Ammon's horn (tissue), 1 donor: Measurements from ENCODE around the gene DBT.
"Not testable (repeated sequence)": the region's sequence is repeated elsewhere in the genome, so short reads cannot be mapped to it uniquely, and the experiment has no call there.

Experiments used
- DNase-seq: peaks from one replicate; pipeline ENCODE4 v3.0.0-alpha.2; 2016; ENCODE audit warnings: low spot score

The DBT gene

GRCh38 chr1:100250807-100251206 lies 1.2 kb upstream of the DBT start:
- DNase-seq: no peak

DNA sequence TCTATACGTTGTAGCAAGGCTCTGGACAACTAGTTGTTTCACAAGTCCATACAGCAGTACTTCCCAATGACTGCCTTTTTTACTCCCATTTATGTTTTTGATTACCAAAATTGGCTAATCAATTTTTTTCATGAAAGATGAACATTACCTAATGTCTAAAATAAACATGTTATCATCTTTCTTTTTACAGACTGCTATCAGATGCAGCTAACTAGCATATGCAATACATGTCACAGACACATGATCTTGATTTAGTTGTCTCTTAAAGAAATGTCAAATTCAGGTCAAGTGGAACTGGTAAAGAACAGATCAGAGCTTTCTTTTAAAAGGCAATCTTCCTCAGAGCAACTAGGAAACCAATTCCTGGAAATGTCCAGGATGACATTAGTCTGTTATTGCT lies 630 bp upstream of the DBT start:
- peak; percentile 4 for DNase-seq

- no peak for DNase-seq
Observed at GRCh38 chr1:100249155-100249536, 488 bp downstream of the DBT start.

GRCh38 chr1:100246738-100247137 lies 2.9 kb downstream of the DBT start:
- no peak for DNase-seq

DNA sequence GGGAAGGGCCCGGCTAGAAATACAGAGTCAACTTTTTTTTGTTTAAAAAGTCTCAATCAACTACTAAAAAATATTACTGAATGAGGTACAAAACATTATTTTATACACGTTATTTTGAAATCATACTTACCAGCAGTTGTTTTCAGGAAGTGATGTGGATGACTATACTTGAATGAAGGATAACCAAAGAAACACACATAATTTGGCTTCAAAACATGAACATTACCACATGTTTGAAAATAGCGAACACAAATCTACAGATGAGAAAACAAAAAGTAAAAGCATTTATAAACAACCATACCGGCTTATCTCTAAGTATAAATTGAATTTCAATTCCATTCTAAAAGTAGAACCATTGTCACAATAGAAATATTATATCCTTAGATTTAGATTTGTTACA lies 9.0 kb downstream of the DBT start:
- no peak for DNase-seq

- no peak for DNase-seq
Observed at GRCh38 chr1:100239961-100240360, 9.7 kb downstream of the DBT start.

- DNase-seq: no peak
Observed at GRCh38 chr1:100237091-100237490, 12.5 kb downstream of the DBT start.

GRCh38 chr1:100234432-100234831 lies 15.2 kb downstream of the DBT start:
- DNase-seq: no peak

- DNase-seq: not testable (repeated sequence)
Observed at GRCh38 chr1:100233566-100233965, 16.1 kb downstream of the DBT start.

DNA sequence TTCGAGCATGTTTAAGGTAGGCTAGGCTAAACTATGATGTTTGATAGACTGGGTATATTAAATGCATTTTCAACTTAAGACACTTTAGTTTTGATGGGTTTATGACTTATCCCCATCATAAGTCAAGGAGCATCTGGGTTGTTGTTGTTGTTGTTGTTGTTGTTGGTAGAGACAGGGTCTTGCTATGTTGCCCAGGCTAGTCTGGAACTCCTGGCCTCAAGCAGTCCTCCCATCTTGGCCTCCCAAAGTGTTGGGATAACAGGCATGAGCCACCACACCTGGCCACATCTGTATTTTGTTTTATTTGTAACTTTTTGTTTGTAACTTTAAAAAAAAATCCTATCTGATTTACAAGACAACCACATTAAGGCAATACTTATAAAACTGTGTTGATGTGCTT lies 17.5 kb downstream of the DBT start:
- DNase-seq: no peak

GRCh38 chr1:100231721-100232120 lies 17.9 kb downstream of the DBT start:
- no peak for DNase-seq

DNA sequence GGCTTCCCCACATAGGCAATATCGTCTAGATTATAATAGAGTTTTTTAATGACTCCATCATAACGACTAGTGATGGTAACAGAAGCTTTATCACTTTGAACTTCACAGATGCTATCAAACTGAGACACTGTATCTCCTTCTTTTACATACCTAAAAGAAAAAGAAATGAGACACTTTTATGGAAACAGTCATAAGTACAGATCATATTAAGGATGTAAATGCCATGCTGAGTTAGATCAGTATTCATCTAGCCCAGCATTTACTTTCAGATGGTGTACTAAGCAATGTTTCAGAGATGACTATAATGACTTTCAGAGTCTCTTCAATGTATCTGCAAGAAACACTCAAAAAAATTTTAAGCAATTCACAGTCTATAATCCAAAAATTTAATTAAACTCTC lies 18.9 kb downstream of the DBT start:
- no peak for DNase-seq

DNA sequence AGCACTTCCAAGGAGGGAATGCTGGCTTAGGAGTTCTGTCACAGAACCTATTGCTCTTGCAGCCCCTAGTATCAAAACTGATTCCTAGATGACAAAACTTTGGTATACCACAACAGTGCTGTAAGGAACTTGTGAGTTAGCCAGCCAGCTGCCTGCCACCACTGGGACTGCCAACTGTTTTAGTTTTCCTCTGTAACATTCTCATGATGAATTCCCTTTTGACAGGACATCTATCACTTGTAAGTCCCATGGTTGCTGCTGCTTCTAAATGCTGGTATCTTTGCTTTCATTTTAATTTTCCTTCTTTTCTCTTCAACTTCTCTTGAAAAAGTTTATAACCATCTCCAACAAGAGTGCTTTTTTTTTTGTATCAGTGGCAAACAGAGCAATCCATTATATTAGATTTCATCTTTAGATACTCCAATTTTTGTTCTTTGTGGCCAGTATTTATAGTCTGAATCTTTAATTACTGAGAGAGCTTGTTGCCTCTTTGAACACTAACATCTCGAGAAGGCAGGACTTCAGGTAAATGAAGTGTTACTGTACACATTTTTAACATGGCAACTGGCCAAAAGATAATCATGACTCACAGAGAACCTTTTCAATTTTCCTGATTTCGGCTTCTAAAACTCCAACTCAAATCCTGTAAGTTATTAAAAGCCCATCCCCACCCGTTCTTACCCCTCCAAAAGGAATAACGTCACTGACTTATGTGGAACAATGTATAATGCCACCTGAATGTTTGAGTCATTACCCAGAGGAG lies 19.8 kb downstream of the DBT start:
- no peak for DNase-seq

DNA sequence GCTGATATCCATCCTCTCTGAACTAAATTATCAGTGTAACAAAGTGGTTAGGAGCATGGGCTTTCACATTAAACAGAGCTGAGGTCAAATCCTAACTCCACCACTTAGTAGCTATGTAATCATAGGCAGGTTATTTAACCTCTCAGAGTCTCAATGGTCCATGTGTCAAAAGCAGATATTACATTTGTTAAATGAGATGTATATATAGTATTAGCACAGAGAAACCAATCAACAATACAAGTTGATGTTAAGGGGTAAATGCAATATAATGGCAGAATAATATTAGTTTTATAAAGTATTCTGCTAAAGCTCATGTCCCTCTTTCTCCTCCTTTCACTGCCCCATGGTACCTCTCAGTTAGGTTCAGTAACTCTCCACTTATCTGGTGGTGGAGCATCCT lies 27.2 kb downstream of the DBT start:
- no peak for DNase-seq

DNA sequence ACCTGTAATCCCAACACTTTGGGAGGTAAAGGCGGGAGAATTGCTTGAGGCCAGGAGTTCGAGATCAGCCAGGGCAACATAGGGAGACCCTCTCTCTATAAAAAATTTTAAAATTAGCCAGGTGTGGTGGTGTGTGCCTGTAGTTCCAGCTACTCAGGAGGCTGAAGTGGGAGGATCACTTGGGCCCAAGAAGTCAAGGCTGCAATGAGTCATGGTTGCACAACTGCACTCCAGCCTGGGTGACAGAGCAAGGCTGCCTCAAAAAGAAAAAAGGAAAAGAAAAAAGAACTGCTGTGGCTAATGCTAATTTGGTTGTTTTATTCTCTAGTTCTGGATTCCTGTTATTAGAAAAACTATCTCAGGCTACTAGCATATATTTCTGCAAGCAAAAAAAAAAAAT lies 29.8 kb downstream of the DBT start:
- DNase-seq: no peak

DNA sequence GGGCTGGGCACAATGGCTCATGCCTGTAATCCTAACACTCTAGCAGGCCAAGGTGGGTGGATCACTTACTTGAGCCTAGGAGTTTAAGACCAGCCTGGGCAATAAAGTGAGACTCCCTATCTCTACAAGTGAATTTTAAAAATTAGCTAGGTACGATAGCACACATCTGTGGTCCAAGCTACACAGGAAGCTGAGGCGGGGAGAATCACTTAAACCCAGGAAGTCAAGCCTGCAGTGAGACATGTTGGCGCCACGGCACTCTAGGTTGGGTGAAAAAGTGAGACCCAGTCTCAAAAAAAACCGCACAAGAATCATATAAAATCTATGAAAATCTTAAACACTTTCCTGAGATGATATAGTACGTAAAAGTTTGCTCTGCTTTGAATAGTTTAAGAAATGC lies 30.2 kb downstream of the DBT start:
- no peak for DNase-seq

- DNase-seq: no peak
Observed at GRCh38 chr1:100217834-100218233, 31.8 kb downstream of the DBT start.

DNA sequence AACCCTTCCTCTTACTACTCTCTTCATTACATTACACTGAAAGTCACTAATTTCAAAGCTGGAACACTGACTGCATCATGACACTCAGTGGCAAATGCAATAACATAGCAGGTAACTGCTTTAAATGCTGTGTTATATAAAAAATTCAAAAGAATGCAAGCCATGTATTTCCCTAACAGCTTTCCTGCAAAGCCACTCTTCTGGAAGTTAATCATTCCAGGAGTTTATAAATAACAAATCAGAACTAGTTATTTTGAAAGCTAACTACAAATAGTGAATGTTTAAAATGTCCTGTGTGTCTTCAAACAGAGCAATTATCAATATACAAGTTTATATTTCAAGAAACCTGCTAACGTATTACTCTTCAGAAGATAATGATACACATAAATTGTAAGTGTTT lies 34.5 kb downstream of the DBT start:
- DNase-seq: no peak

DNA sequence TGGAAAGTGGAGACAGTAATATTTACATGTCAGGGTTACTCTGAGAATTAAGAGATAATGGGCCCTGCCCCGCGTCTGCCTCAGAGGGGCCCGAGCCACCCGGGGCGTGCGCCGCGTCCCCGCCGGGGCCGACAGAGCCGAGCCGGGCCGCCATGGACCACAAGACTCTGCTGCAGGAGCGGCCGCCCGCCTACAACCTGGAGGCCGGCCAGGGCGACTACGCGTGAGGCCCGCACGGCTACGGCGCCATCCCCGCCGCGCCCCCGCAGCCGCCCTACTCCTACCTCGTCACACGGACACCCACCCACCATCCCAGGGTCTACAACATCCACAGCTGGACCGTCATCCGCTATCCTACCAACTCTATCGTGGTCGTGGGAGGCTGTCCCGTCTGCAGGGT lies 36.5 kb downstream of the DBT start:
- DNase-seq: no peak

GRCh38 chr1:100206301-100206700 lies 43.3 kb downstream of the DBT start:
- no peak for DNase-seq

DNA sequence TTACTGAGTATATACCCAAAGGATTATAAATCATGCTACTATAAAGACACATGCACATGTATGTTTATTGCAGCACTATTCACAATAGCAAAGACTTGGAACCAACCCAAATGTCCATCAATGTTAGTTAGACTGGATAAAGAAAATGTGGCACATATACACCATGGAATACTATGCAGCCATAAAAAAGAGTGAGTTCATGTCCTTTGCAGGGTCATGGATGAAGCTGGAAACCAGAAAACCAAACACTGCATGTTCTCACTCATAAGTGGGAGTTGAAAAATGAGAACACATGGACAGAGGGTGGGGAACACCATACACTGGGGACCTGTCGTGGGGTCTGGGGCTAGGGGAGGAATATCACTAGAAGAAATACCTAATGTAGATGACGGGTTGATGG lies 44.0 kb downstream of the DBT start:
- not testable (repeated sequence) for DNase-seq

GRCh38 chr1:100205103-100205502 lies 44.5 kb downstream of the DBT start:
- not testable (repeated sequence) for DNase-seq

- not testable (repeated sequence) for DNase-seq
Observed at GRCh38 chr1:100202703-100203102, 46.9 kb downstream of the DBT start.

DNA sequence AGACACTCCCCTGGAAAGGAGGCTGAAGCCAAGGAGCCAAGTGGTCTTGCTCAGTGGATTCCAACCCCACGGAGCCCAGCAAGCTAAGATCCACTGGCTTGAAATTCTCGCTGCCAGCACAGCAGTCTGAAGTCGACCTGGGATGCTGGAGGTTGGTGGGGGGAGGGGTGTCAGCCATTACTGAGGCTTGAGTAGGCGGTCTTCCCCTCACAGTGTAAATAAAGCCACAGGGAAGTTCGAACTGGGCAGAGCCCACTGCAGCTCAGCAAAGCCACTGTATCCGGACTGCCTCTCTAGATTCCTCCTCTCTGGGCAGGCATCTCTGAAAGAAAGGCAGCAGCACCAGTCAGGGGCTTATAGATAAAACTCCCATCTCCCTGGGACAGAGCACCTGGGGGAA lies 49.6 kb downstream of the DBT start:
- DNase-seq: not testable (repeated sequence)
